KOPT-K1 (cell line): ENCODE data around the gene ADD3.

Experiments
- H3K27ac ChIP-seq: fragments of 200-600 bp; sonication (generic); 2 replicates; pipeline ENCODE4 v1.5.1; 2016; ENCODE audit warnings: antibody characterized with exemption, mild to moderate bottlenecking, low read depth, low read length; ENCODE audit not compliant: poor library complexity, severe bottlenecking
- H3K36me3 ChIP-seq: fragments of 200-600 bp; sonication (generic); 2 replicates; pipeline ENCODE4 v1.5.1; 2017; ENCODE audit warnings: antibody characterized with exemption, mild to moderate bottlenecking, low read length, moderate library complexity; ENCODE audit not compliant: insufficient read depth
- H3K9me3 ChIP-seq: fragments of 200-600 bp; sonication (generic); 2 replicates; pipeline ENCODE4 v1.5.1; 2017; ENCODE audit warnings: antibody characterized with exemption, low read length, mild to moderate bottlenecking; ENCODE audit not compliant: insufficient read depth, poor library complexity, severe bottlenecking

The ADD3 gene

GRCh38 chr10:110179220-110179619 is 171.4 kb downstream of the ADD3 start:
- H3K9me3 ChIP-seq: no peaks in the 10 kb centered on the region
- H3K27ac ChIP-seq: no peak overlapping the region
- H3K36me3 ChIP-seq: no peaks in the 10 kb centered on the region

GRCh38 chr10:110181451-110181850 is 173.7 kb downstream of the ADD3 start:
- Histone ChIP-seq H3K27ac (no peak overlapping the region), H3K9me3 (no peaks in the 10 kb centered on the region), H3K36me3 (no peaks in the 10 kb centered on the region)

- Histone ChIP-seq H3K27ac (no peak overlapping the region), H3K36me3 (no peaks in the 10 kb centered on the region), H3K9me3 (no peaks in the 10 kb centered on the region)
Observed at GRCh38 chr10:110181911-110182310, 174.1 kb downstream of the ADD3 start.

- no peak overlapping the region for H3K27ac ChIP-seq
- H3K36me3 ChIP-seq: no peaks in the 10 kb centered on the region
- no peaks in the 10 kb centered on the region for H3K9me3 ChIP-seq
Observed at GRCh38 chr10:110184398-110184797, 176.6 kb downstream of the ADD3 start.
